Activated T-cell treated with anti-CD3 and anti-CD28 coated beads, Interleukin-2, amount 50 U/mL, for 24 hours (primary cell): Measurements from ENCODE around the gene TUBA1C.

Experiments used
- DNase-seq: peaks from one replicate; pipeline ENCODE4 v3.0.0-alpha.2; 2020
- H3K27ac Mint-ChIP-seq: 2 replicates; pipeline ENCODE4 v1.8.0; 2020; ENCODE audit warnings: mild to moderate bottlenecking, mixed read lengths
- H3K27me3 Mint-ChIP-seq: 2 replicates; pipeline ENCODE4 v1.8.0; 2020; ENCODE audit warnings: mixed read lengths
- H3K36me3 Mint-ChIP-seq: 2 replicates; pipeline ENCODE4 v1.8.0; 2020; ENCODE audit warnings: low read depth, mixed read lengths
- H3K4me1 Mint-ChIP-seq: 2 replicates; pipeline ENCODE4 v1.8.0; 2020; ENCODE audit warnings: low read depth, mixed read lengths
- H3K4me3 Mint-ChIP-seq: 2 replicates; pipeline ENCODE4 v1.8.0; 2020; ENCODE audit warnings: mild to moderate bottlenecking, moderate library complexity, mixed read lengths
- H3K9me3 Mint-ChIP-seq: 2 replicates; pipeline ENCODE4 v1.8.0; 2020; ENCODE audit warnings: mixed read lengths

The TUBA1C gene

DNA sequence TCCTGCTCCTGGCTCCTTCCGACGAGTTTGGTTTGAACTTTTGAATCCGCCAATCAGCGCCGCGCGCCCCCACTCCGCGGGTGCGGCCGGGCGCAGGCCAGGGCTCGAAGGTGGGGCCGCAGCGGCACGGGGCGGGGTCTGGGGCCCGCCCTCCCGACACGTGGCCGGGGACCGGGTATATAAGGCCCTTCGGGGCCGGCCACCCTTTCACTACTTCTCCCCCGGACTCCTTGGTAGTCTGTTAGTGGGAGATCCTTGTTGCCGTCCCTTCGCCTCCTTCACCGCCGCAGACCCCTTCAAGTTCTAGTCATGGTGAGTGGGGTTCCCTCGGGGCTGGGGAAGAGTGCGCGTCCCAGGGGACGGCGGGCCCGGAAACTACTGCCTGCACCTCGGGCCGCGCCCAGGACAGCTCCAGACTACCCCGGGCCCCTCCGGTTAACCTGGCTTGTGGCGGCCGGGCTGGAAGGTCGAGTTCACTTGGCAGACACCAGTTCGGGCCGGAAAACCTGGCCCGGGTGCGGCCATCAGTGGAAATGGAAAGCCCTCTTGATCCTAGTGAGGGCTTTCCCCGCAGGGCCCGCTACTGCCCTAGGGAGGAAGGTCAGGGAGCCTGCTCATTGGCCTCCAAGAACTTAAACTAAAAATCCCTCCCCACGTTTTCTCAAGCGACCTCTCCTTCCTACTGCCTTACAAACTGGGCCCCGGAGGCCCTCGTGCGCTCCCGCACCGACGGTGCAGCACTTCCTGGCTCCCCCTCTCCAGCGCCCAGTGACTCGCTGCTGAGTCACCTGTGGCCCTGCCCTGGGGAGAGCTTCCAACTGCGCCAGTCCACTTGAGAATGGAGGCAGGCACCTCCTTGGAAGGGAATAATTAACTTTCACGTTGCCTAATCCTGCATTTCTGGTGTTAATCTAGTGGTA, at the start of gene TUBA1C:
Gene TUBA1C (plus strand): TSS at position 210 of the 920 bp plus-strand sequence. CDS start 100 bp downstream, at position 310.
- Mint-ChIP-seq H3K9me3 (no peaks in the 10 kb centered on the region), H3K4me3 (peak within 1 kb of the TSS; percentile 96), H3K36me3 (peaks cover 55% of the 10 kb centered on the region), H3K4me1 (peaks cover 50% of the 10 kb centered on the region), H3K27ac (peak within 1 kb of the TSS; percentile 98), H3K27me3 (no peaks in the 10 kb centered on the region)
- peak; percentile 96 for DNase-seq

DNA sequence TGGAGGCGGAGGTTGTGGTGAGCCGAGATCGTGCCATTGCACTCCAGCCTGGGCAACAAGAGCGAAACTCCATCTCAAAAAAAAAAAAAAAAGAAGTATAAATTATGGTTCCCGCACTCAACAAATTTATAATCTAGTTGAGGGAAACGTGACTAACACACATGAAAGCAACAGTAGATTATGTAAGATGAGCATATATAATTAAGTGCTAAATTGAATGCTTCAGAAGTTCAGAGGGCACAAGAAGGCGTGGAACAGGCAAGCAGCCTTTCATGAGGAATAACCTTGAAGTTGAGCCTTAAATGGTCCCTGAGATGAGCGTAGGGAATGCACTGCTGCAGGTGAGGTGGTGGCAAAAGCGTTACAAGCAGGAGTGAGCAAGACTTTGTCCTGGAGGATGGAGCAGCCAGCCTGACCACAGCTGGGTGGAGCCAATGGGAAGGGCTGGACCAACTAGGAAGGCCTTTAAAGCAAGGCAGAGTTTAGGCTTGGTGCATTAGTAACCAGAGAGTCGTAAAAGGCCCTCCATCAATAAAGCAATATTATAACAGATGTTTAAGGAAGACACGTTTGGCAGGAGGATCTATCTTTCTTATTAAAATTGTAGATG, 45.4 kb upstream of the TUBA1C start:
- H3K4me3 Mint-ChIP-seq, result no peak overlapping the region
- DNase-seq, result no peak
- H3K4me1 Mint-ChIP-seq, result no peaks in the 10 kb centered on the region
- no peak overlapping the region for H3K27ac Mint-ChIP-seq
- H3K9me3 Mint-ChIP-seq, result no peaks in the 10 kb centered on the region
- H3K27me3 Mint-ChIP-seq, result no peaks in the 10 kb centered on the region
- H3K36me3 Mint-ChIP-seq, result no peaks in the 10 kb centered on the region

DNA sequence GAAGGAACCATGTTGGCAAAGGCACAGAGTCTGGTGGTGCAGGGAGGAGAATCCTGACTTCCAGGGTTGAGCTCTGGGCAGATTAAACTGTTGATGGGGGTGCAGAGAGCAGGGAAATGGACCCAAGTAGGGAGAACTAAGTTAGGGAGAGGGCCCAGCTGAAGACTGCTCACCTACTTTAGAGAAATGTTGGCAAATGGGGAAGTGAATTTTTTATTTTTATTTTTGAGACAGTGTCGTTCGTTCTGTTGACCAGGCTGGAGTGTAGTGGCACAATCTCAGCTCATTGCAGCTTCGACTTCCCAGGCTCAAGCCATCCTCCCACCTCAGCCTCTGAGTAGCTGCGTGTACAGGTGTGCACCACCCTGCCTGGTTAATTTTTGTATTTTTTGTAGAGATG, 43.9 kb upstream of the TUBA1C start:
- no peak for DNase-seq
- H3K27me3 Mint-ChIP-seq, result no peaks in the 10 kb centered on the region
- no peaks in the 10 kb centered on the region for H3K36me3 Mint-ChIP-seq
- H3K9me3 Mint-ChIP-seq, result no peaks in the 10 kb centered on the region
- H3K4me3 Mint-ChIP-seq, result no peak overlapping the region
- no peak overlapping the region for H3K27ac Mint-ChIP-seq
- no peaks in the 10 kb centered on the region for H3K4me1 Mint-ChIP-seq

DNA sequence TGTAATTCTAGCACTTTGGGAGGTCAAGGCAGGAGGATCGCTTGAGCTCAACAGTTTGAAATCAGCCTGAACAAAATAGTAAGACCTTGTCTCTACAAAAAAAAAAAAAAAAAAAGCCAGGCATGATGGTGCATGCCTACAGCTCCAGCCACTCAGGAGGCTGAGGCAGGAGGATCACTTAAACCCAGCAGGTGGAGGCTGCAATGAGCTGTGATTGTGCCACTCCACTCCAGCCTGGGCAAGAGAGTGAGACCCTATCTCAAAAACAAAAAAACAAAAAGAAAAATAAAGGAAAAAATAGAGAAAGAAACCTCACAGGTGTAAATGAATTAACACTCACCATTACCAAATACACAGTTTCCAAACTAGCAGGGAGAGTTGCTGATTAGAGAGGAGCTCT, 41.8 kb upstream of the TUBA1C start:
- DNase-seq, result no peak
- Mint-ChIP-seq H3K4me1 (no peaks in the 10 kb centered on the region), H3K36me3 (no peaks in the 10 kb centered on the region), H3K27ac (no peak overlapping the region), H3K27me3 (no peaks in the 10 kb centered on the region), H3K4me3 (no peak overlapping the region), H3K9me3 (no peaks in the 10 kb centered on the region)

DNA sequence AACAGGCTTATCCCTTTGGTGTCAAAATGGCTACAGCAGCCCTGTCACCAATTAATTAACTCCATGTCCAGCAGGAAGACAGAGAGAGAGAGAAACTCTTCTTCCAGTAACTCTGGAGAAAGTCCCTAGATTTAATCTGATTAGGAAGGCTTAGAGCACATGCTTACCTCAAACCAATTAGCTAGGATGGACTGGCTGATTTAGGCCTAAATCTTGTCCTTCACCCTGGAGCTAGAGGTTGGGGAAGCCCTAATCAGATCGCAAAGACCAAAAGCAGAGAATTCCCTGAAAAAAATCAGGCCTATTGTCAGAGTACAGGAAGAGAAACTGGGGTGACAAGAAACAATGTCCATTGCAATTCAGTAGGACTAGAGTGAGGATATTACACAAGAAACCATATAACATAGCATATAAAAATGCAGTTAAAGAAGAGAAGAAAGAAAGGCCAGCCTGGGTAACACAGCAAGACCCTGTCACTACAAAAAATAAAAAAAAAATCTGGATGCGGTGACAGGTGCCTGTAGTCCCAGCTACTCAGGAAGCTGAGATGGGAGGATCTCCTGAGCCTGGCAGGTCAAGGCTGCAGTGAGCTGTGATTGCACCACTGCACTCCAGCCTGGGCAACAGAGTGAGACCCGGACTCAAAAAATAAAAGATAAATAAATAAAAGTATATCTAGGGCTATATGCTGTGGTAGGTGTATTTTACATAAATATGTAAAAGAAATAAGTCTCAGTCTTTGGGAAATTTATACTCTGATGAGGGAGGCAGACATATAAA, 41.1 kb upstream of the TUBA1C start:
- H3K27me3 Mint-ChIP-seq, result no peaks in the 10 kb centered on the region
- H3K9me3 Mint-ChIP-seq, result no peaks in the 10 kb centered on the region
- no peak overlapping the region for H3K4me3 Mint-ChIP-seq
- no peak overlapping the region for H3K27ac Mint-ChIP-seq
- H3K36me3 Mint-ChIP-seq, result no peaks in the 10 kb centered on the region
- no peaks in the 10 kb centered on the region for H3K4me1 Mint-ChIP-seq
- DNase-seq, result no peak

DNA sequence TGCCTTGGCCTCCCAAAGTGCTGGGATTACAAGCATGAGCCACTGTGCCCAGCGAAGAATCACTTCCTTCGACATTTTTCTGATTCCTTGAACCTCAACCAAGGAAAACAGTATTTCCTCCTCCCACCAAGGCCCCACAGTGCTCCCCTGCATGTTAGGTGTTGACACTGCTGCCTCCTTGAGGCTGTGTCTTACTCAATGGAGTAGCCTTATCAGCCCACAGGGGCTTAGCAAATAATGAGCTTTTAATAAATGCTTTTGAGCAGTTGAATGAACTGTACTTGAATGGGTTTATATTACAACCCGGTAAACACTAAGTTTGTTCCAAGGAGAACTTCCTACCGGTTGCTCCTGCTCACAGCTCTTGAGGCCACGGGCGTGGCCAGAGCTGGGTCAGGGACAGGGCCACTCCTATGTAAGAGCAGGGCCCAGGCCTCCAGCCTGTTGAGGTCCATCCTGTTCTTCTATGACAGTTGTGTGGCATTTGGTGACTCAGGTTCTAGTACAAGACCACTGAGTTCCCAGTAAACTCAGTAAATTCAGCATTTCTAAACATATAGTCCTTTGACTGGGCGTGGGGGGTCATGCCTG, 39.2 kb upstream of the TUBA1C start:
- H3K27ac Mint-ChIP-seq, result no peak overlapping the region
- H3K36me3 Mint-ChIP-seq, result no peaks in the 10 kb centered on the region
- DNase-seq, result no peak
- no peak overlapping the region for H3K4me3 Mint-ChIP-seq
- H3K27me3 Mint-ChIP-seq, result no peaks in the 10 kb centered on the region
- no peaks in the 10 kb centered on the region for H3K4me1 Mint-ChIP-seq
- no peaks in the 10 kb centered on the region for H3K9me3 Mint-ChIP-seq

DNA sequence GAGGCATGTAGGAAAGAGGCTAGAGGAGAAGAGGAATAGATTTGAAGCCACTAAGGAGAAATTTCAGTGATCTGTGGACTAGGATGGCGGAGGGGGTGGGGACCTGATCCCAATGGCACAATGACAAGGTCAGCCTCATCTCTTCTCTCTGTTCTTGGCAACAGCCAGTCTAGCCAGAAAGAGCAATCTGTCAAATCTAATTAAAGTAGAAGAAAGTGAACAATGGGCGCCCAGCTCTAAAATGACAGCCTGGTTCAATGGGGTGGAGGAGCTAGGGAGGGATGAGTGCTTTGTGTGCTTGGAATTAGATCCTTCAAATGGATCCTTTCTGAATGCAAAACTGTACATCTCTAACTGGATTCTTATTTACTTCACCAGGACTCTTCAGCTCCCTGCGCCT, 37.2 kb upstream of the TUBA1C start:
- Mint-ChIP-seq H3K4me1 (no peaks in the 10 kb centered on the region), H3K27ac (no peak overlapping the region), H3K27me3 (no peaks in the 10 kb centered on the region), H3K4me3 (no peak overlapping the region), H3K9me3 (no peaks in the 10 kb centered on the region), H3K36me3 (no peaks in the 10 kb centered on the region)
- no peak for DNase-seq

DNA sequence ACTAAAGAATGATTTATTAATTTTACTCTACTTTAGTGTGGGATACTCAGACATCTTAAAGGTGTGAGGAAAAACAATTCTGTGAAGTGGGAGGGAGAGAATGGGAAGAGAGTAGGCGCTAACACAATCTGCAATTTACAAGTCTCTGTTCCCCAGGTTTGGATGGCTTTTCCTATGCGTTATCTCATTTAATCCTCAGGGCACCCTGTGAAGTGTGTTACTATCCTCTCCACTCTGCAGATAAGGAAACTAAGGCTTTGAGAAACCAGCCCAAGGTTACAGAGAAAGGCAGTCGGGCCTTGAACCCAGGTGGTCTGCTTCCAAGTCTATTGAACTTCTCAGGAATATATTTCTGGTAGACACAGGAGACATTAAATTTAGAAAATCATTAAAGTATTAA, 36.2 kb upstream of the TUBA1C start:
- no peaks in the 10 kb centered on the region for H3K36me3 Mint-ChIP-seq
- H3K27ac Mint-ChIP-seq, result no peak overlapping the region
- DNase-seq, result no peak
- no peak overlapping the region for H3K4me3 Mint-ChIP-seq
- peaks cover 2% of the 10 kb centered on the region for H3K4me1 Mint-ChIP-seq
- H3K27me3 Mint-ChIP-seq, result no peaks in the 10 kb centered on the region
- H3K9me3 Mint-ChIP-seq, result no peaks in the 10 kb centered on the region

DNA sequence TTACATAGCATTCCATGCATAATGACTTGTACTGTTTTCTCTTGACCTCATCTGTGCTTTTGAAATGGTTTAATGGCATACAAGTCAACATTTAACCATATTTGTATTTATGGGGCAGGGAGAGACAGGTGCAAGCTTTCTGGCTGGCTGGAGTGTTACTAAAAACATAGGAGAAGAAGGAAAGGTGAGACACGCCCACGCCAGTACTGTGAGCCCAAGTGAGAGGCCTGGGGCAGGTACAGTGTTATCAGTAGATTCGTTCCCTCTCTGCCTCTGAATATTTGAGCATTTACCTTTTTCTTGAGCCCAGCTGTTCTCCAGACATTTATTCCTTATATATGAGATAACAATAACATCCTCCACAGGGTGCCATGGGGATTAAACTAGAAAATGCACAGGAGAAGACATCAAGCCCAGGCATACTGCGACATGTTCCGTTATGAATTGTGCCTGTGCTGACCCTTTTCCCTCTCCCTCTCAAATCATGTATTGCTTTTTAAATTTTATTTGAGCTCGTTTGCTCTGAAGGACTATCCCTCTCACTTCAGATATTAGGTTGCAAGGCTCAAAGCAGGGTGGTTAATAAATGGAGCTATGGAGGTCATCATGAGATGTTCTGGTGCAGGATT, 34.6 kb upstream of the TUBA1C start:
- Mint-ChIP-seq H3K27ac (no peak overlapping the region), H3K4me1 (peaks cover 16% of the 10 kb centered on the region), H3K4me3 (no peak overlapping the region), H3K9me3 (no peaks in the 10 kb centered on the region), H3K27me3 (no peaks in the 10 kb centered on the region), H3K36me3 (no peaks in the 10 kb centered on the region)
- DNase-seq, result no peak

DNA sequence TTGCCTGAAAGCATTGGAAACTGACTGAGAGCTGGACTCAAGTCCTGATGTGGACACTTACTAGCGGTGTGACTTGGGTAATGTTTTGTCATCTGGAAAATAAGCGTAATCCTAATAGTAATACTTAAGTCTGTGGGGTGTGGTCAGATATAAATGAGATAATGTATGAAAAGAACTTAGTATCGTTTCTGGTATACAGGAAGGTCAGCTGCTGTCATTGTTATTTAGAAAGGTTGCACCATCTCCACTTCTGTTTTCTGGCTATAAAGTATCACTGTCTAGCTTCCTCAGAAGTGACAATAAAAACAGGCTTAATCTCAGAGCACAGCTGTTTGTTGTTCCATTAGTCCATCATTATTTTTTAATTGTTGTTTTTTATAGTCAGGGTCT, 34.1 kb upstream of the TUBA1C start:
- DNase-seq, result no peak
- Mint-ChIP-seq H3K27me3 (no peaks in the 10 kb centered on the region), H3K9me3 (no peaks in the 10 kb centered on the region), H3K36me3 (no peaks in the 10 kb centered on the region), H3K4me1 (peaks cover 18% of the 10 kb centered on the region), H3K27ac (no peak overlapping the region), H3K4me3 (no peak overlapping the region)

DNA sequence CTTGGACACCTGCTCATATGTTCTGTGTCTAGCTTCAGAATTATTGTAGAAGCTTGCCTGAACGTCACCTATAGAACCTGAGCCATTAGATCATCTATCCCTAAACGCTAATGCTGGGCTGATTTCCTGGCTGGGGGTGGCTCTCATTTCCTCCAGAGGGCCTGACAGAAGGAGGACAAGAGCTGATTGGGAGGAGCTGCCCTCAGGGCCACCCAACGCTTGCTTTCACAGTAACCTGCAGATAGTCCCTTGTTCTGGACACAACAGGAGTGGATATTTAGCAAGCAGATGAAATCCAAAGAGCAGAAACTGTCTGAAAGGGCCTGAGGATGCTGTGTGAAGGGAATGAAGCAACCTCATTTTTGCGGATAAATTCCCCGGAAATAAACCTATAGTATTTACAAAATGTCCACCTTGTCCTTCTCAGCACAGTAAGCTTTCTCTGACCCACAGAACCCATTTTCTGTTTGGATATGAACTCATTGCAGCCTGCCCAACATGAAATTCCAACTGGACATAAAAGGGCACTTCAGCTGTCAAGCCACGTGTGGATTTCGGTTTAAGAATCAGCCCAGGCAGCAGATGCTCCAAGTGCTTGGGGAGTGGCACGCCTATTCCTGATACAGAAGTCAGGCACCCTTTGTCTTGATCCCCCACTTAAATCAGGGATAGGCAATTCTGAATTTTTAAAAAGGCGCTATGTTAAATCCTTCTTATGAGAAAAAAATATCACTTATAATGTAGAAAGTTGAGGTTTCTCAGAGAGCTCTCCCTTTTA, 32.8 kb upstream of the TUBA1C start:
- no peaks in the 10 kb centered on the region for H3K36me3 Mint-ChIP-seq
- H3K27ac Mint-ChIP-seq, result no peak overlapping the region
- no peak for DNase-seq
- H3K27me3 Mint-ChIP-seq, result no peaks in the 10 kb centered on the region
- peaks cover 25% of the 10 kb centered on the region for H3K4me1 Mint-ChIP-seq
- H3K9me3 Mint-ChIP-seq, result no peaks in the 10 kb centered on the region
- no peak overlapping the region for H3K4me3 Mint-ChIP-seq

DNA sequence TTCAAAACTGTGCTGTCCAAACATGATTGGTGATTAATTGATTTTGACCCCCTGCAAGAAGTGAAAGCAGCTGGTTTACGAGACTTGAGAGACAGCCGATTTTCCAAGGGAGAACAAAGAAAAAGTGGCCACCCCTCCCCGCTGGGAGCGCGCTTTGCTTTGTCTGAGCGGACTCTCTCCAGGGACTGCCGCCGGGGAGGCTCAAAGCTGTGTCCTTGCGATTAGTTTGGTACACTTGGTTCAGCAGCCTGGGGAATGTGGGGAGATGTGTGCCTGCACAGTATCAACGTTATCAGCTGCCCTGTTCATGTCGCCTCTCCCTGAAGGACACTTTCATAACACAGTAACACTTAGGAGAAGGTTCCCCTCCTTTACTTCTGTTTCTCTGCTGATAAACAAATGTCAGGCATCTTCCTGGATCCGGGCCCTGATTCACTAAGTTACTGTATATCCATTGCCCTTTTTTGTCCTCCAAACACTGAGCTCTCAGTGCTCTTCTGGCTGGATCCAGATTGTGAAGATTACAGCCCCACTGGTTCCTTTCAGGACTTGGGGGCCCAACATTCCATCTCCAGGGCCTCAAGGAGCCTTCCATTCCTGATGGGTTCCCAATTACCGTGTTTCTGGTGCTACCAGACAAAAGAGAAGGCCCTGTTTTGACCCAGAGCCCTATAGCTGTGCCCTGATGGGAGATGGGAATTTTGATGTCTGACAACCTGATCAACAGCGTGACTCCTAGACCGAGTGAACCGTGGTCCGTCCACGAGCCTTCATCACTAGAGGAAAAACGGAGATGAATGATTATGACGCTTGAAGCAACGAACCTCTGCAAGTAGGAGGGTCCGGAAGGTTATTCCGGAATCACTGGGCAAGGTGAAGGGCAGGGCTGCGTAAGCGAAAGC, 31.7 kb upstream of the TUBA1C start:
- H3K9me3 Mint-ChIP-seq, result no peaks in the 10 kb centered on the region
- H3K4me1 Mint-ChIP-seq, result peaks cover 25% of the 10 kb centered on the region
- peak overlapping the region; percentile 74 for H3K27ac Mint-ChIP-seq
- DNase-seq, result peak; percentile 29
- H3K4me3 Mint-ChIP-seq, result peak overlapping the region; percentile 30
- H3K36me3 Mint-ChIP-seq, result no peaks in the 10 kb centered on the region
- H3K27me3 Mint-ChIP-seq, result no peaks in the 10 kb centered on the region
